Right renal pelvis (tissue), 4 donors: ENCODE data around the gene IL18R1. TPM values are rescaled to one million over a fixed set of nuclear protein-coding genes. Genes with fewer than 3 reads are reported as not detected.

Source experiments
- DNase-seq, 4 donors: peaks; one replicate each; pipeline ENCODE4 v3.0.0-alpha.2; 2013; ENCODE audit warnings: low read depth in 4 of 4, low spot score in 3 of 4, missing footprints in 1 of 4
- polyA plus RNA-seq, 4 donors: library from polyadenylated mRNA; unstranded; fragments of 120-200 nt; gene quantifications; one replicate each; pipeline ENCODE4 v1.2.1, GENCODE V29; 2013; ENCODE audit not compliant: insufficient read length in 4 of 4

Gene IL18R1
- polyA plus RNA-seq, 4 donors = 2.5 to 2.7 (median 2.5) TPM

DNA sequence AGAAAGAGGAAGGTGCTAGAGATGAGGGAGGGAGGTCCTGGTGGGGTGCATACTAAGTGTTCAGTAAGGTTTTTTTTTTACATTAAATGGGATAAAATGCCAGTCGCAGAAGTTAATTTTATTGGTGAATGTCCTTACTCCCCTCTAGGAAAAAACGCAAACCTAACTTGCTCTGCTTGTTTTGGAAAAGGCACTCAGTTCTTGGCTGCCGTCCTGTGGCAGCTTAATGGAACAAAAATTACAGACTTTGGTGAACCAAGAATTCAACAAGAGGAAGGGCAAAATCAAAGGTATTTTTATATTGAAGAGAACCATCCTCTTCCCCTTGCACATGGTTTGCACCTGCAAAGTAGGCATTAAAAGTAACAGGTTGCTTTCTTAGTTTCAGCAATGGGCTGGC lies 12.7 kb upstream of the IL18R1 start:
- DNase-seq = no peak

DNA sequence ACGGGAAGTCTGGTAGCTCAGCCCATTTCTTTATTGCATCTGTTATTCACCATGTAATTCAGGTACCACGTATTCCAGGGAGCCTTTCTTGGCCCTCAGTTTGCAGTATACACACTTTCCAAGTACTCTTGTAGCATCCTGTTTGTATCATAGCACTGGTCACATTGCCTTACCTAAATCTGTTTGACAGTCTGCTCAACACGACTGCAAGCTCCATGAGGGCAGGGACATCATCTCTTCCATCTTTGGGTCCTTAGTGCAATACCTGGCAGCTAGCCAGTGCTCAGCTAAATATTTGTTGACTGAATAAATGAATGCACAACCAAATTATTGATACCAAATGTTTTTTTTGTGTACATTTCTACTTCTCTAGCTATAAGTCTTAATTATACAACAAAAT lies 11.2 kb upstream of the IL18R1 start:
- no peak for DNase-seq

DNA sequence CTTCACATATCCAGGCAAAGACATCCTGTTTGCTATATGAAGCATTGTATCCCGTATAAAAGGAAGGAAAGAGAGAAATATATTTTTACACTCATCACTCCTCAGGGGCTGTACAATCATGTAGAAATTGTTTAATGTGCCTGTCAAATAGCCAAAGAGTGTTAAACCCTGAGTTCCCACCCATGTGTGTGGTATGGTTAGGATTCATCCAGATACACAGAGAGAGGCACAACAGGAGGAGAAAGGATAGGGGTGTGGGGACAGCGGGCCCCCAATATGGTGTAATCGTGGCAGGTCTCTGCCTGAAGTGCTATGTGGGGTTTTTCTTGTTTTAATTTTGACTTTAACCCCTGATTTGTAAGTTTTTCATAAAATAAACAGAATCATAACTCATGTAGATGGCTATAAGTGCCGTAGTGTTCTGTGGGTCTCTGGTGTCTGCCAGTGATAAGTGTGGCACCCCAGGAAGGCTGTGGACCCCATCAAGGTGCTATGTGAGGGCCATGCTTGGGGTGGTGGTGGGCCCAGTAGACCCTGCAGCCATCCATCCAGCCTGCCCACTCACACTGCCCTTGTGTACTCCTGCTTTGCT lies 10.2 kb upstream of the IL18R1 start:
- no peak for DNase-seq

DNA sequence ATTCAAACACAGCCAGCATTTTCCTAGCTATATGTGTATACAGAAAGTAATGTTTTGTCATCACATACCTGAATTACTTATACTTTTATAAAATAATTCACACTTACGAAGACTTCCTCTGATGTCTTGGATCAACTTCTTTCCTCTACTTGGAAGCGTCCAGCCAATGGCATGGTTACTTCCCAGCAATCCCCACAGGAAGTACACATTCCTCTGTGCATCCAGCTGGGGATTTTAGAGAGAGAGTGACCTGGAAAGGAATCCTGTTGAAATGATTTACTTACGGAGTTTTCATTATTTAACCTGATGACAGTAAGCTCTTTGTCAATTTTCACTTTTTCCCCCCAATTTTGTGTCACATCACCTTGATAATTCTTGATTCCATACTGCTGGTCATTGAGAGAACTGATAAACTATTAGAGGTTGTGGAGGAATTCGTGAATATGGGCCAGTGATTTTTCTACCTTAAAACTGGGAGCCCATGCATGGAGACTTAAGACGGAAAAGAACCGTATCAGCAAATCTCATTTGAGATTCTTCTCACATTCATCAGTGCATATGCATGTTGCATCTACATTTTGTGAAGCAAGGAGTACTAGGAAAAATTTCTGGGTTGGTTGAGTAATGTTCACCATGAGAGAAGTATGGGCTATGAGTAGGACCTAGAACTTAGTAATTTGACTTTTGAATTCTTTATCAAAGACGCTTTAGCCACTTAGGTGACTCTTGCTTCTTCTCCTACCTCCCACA lies 9.0 kb upstream of the IL18R1 start:
- no peak for DNase-seq

DNA sequence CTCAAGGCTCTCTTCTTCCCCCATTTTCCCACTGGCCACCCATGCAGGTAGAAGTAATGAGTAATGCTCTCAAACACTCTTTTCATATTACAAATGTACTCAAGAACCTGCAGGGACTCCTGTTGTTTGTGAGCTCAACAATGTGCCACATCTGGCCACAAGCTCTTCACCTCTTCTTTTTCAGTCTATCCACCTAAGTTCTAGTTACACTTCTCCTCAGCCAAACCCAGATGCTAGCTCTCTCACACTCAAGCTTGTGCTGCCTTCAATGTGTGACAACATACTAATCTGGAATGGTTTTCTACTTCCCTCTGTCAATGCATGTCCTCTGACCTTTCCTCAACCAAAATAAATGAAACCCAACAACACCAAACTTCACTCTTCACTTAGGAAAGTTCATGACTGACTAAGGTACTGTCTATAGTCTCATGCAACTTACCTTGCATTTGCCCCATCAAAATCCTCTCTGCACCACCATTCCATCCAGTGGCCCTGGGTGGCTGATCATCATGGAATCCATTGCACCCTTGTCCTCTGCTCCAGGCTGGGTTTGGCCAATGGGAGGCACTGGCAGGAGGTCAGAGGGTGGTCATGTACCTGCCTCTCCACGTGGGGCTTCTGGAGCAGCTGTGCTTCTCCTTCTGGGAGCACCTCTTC lies 5.3 kb upstream of the IL18R1 start:
- no peak for DNase-seq

DNA sequence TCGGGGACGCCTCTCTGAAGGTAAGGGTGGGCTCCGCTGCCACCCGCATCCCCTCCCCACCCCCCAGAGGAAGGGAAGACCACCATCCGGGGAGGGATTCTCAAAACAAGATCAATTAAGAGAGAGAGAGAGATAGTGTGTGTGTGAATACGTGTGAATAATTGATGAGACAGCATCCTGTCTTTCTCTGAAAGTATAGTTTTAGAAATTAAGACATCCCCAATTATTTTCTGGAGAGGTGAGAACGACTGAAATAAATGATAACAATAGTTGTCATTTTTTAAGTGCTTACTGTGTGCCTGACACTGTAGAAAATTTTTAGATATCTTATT lies 751 bp downstream of the IL18R1 start:
- no peak for DNase-seq

DNA sequence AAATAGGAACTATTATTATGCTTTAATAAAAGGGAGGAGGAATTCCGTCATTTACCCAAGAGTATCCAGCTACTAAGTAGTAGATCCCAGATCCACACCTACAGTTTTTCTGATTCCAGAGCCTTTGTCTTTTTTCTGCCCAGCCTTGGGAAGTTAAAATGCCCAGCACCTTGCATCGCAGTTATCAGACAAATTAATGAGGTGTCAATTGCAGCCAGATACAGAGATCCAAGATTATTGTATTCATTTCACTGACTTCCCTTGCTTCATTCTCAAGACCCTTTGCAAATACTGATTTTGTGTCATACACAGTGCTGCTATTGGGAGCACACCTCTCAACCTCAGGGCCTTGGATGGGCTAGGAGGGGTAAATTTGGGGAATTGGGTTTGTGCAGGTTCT lies 1.1 kb downstream of the IL18R1 start:
- DNase-seq = no peak

DNA sequence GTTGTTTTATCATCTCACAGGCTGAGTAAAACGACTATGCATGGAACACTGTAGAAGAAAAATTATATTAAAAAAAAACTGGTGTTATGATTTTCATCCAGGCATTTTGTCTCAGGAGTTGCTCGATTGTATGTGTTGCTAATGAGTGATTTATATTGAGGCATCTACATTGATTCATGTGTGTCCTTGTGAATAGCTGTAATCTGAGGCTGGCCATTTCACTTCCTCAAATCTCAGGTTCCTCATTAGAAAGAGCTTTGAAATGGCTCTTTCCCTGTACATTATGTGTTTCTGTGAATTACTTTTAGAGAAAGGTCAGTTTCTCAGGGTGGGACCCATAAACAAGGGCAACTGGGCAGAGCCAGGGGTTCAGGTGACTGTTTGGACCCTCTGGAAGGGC lies 2.3 kb downstream of the IL18R1 start:
- no peak for DNase-seq

DNA sequence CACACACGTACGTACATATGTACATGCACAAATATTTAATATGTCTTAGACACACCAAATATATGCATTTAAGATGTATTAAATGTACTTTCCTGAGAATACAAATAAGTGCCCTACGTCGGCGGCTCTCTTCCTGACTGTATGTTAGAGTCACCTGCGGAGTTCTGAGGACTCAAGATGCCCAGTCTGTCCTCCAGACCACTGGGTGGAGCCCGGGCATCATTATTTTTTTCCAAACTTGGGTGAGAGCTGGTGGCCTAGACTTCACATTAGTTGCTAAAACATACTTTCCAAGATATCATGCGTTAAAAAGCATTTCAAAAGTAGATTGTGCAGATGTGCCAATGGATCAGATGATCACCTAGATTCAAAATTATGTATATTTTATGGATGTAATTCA lies 2.9 kb downstream of the IL18R1 start:
- DNase-seq = no peak

DNA sequence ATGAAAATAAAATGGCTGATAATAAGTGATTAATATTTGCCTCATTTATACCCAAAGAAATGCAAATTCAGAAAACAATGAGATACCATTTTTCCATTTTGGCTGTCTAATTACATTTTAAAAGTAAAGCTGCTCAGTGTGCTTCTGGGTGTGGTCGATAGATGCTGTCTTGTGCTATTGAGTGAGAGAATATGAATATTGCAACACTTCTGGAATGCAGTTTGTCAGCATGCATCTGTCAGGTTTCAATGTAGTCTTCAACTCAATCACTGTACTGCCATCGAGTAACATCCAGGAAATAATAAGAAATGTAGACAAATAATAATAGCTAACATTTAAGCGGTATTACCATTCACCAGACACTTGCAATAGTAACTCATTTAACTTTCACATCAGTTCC lies 3.9 kb downstream of the IL18R1 start:
- no peak for DNase-seq

DNA sequence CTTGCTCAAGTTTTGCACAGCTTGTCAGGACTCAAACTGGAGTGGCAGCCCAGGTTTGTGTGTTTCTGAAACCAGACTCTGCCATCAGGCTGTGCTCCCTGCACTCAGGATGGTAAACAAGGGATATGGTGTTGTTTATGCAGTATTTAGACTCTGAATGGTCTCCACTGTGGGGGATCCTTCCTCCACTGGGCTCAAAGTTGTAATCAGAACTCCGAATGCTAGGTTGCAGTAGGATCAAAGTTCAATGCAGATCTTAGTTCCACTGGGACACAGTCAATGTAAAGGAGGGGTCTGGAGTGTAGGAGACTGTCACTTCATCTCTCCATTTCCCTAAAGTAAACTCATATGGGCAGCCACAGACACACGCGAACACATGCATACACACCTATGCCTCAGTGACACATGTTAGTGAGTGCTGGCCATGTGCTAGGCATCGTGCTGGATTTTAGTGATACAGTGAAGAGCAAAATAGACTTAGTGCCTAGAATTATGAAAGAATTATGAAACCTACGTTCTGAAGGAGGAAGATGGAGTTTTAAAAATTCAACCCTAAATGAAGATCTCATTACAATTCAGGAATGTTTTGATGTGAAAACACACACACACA lies 6.1 kb downstream of the IL18R1 start:
- DNase-seq = no peak

DNA sequence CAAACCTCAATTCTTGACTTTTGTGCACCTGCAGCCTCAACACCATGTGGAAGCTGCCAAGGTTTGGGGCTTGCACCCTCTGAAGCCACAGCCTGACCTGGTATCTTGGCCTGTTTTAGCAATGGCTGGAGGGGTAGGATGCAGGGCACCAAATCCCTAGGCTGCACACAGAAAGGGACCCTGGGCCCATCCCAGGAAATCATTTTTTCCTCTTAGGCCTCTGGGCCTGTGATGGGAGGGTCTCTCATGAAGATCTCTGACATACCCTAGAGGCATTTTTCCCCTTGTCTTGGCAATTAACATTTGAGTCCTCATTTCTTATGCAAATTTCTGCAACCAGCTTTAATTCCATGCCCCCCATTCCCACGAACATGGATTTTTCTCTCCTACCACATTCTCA lies 10.2 kb downstream of the IL18R1 start:
- DNase-seq = no peak

DNA sequence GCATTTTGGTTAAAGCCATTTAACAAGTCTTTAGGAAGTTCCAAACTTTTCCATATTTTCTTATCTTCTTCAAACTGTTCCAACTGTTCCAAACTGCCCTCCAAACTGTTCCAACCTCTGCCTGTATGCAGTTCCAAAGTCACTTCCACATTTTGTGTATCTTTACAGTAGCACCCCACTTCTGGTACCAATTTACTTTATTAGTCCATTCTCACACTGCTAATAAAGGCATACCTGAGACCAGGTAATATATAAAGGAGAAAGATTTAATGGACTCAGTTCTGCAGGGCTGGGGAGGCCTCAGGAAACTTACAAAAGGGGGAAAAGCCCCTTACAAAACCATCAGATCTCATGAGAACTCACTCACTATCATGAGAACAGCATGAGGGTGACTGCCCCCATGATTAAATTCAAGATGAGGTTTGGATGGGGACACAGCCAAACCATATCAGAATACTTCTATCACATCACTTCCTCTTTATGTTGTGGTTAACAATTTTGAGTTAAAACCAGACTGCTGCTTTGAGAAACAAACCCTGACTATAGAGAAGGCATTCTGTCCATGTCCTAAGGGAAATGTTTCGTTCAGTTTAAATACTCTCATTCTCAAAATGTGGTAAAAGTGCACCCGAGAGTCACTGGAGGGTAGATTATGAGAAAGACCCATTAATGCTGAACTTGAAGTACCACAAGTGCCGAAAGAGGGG lies 11.0 kb downstream of the IL18R1 start:
- no peak for DNase-seq

DNA sequence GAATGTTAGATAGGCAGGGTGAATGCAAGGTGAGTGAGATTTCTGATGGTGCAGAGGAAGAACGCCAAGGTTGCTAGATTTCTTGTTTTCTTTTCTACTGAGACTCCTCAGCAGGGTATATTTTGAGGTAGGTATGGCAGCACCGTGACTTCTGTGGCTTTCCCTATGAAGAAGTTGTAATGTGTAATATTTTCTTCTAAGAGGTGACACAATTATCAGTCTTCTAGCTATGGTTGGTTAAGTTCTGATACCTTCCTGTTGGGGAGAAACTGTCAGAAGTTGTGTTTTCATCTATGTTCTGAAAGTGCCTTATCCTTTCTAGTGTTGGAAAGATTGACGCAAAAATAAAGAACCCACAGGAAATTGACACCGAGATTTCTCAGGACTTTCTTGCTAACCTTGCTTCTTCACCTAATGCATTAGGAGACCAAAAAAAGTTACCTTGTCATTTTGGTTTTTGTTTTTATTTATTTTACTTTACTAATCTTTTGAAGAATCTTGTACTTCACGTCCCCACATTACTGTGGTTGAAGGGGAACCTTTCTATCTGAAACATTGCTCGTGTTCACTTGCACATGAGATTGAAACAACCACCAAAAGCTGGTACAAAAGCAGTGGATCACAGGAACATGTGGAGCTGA lies 11.9 kb downstream of the IL18R1 start:
- DNase-seq = no peak

DNA sequence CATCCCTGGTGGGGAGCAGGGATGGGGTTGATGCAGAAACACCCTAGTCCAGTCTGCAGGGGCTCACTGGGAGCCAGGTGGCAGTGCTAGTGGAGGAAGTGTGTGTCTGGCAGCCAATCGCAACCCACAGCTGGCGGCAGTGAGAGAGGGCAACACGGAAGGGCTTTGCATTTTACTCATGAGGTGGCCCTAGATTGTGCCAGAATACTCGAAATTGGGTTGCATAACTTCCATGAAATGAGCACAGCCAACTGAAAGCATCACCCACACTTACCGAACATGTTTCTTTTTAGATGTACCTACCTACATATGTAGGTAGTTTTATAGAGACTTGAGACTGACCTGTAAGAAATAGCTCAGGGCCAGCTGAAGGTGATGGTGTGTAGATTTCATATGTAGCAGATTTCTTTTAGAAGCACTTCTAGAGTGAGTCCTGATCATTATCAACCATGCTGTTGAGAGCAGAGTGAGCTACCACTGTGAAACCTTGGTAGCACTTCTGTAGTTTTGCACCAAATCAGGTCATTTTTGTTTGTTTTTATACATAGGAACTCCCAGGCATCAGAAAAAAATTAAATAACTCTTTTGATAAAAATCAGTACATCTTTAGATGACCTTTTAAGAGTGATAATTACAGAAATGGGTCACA lies 13.0 kb downstream of the IL18R1 start:
- no peak for DNase-seq

DNA sequence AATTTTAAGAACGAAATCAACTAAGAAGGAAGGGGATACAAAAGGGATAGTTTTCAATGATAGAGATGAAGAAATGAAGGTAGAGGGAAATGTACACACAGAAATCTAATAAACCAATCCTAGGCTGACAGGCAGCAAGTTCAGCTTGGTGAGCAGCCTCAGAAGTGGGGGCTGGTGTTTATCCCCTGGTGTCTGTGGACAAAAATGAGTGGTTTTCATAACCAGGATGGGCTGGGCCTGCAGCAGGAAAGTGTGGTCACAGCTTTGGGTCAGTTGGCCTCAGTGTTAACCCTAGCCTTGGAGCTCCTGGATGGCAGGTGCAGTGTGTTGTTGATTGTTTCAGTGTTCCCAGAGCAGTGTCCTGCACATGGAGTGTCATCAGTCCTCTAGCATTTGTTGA lies 14.3 kb downstream of the IL18R1 start:
- no peak for DNase-seq

DNA sequence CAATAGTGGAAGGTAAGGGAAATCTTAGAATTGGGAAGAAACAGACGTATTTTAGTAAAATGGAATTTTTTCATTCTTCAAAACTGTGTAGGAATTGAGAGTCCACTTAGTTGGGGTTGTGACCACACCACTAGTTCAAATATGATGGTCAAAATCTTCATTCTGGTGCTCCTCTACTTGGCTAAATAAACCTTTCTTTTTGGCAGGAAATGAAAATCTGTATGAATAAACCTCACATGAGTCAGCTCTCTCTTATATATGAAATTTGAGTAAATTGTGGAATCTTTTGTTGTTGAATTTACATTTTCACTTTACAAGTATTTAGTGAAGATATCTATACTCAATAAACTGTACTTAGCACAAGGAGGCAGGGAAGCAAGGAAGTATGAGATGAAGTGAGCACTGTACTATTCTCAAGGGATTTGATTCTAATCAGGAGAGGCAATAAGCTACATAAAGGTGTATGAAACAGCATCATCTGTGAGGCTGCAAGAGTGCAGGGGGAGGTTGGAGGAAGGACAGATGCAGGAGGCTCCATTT lies 20.5 kb downstream of the IL18R1 start:
- no peak for DNase-seq

DNA sequence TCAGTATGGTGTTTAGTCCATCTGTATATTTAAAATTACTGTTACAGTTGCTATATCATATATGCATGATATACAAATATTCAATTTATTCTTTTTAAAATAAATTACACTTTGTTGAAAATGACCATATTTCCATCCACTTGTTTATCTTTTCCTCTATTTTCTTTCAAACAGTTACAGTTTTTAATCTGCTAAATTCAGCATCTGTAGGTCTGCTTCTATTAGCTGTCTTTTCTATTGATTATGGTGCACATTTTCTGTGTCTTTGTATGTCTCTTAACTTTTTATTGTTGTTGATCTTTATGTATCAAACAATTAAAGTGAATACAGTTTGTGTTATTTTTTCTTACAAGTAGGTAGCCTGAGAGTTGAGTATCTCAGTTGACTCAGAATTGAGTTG lies 28.1 kb downstream of the IL18R1 start:
- no peak for DNase-seq

DNA sequence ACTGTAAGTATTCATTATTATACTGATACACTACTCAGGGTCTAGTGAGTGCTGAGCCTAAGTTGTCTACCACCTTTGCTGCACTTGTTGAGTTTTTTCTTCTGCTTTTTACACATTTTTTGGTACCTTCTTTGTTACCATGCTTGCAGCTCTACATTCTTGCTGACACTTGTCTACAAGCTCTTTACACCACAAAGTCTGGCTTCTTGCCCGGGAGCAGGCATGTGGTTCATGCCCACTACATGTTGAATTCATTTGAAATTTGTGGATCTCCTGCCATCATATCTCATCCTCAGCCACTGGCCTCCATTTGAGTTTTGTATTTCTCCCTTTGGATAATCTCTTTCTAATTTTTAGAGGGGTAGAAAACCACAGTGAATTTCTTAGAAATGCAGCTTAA lies 29.9 kb downstream of the IL18R1 start:
- DNase-seq = no peak

DNA sequence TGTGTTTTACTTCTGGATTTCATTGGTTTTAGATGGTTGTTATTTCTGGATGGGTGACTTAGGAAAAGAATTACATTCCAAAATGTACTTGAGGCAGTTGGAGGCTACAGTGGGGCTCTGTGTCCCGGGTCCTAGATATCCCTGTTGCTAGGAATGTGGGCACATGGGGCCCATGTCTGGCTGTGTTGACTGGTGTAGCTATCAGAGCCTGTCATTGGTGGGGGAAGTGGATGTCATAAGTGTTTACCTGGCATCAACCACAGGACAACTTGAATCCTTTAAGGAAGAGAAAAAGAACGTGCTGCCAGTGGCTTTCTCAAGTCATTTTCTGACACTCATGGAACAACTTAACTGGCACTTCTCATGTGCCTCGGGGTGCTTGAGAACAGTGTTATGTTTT lies 30.4 kb downstream of the IL18R1 start:
- no peak for DNase-seq
